ENCODE data around the gene LRFN4. TPM values are rescaled to one million over a fixed set of nuclear protein-coding genes. Genes with fewer than 3 reads are reported as not detected.

The LRFN4 gene
- total and polyA plus RNA-seq, 2 of the 13 experiments (the other 11 are each of a cell fraction or from before 2014, with no cell fraction given): 1.3 to 6.8 TPM

GRCh38 chr11:66906061-66906733 lies 49.3 kb downstream of the LRFN4 start (continued):
- TF ChIP-seq PAF1 (CRISPR knock-in tag; IDR thresholded peaks at IDR 0.05) (no peak), ZNF142 (CRISPR knock-in tag; IDR thresholded peaks at IDR 0.05) (no peak), RFX5 (IDR thresholded peaks at IDR 0.05; ENCODE audit: low read depth, low read length) (no peak), ZNF567 (CRISPR knock-in tag; IDR thresholded peaks at IDR 0.05; ENCODE audit: borderline replicate concordance) (no peak), SMARCC2 (IDR thresholded peaks at IDR 0.05) (no peak), SRSF9 (IDR thresholded peaks at IDR 0.05; ENCODE audit: borderline replicate concordance, insufficient read depth, low read depth, low read length, poor library complexity, severe bottlenecking) (no peak), XRCC5 (optimal IDR thresholded peaks at IDR 0.05; ENCODE audit: low read length) (no peak), E2F2 (CRISPR knock-in tag; IDR thresholded peaks at IDR 0.05; ENCODE audit: borderline replicate concordance) (no peak), THRA (CRISPR knock-in tag; IDR thresholded peaks at IDR 0.05; ENCODE audit: borderline replicate concordance) (no peak), SRSF4 (IDR thresholded peaks at IDR 0.05; ENCODE audit: low read depth, low read length, poor library complexity, severe bottlenecking) (no peak), PRDM15 (CRISPR knock-in tag; IDR thresholded peaks at IDR 0.05) (no peak), IRF2 (CRISPR knock-in tag; IDR thresholded peaks at IDR 0.05) (no peak), ATF7-NPFF (CRISPR knock-in tag; IDR thresholded peaks at IDR 0.05; ENCODE audit: low read depth) (no peak), ZBTB34 (CRISPR knock-in tag; IDR thresholded peaks at IDR 0.05) (no peak), CBX1 (IDR thresholded peaks at IDR 0.05; ENCODE audit: low read depth) (no peak)
